Mammary microvascular endothelial cell (primary cell): ENCODE measurements around the gene ZNF641. TPM values are rescaled to one million over a fixed set of nuclear protein-coding genes. Genes with fewer than 3 reads are reported as not detected.

Experiments
- total RNA-seq: library from RNA; depleted of rRNA; stranded (reverse); fragments of >200 nt; gene quantifications from 2 replicates; pipeline ENCODE4 v1.2.3, GENCODE V29; 2015

ZNF641 gene
- 2.3 and 7.7 TPM in 2 replicates for total RNA-seq

DNA sequence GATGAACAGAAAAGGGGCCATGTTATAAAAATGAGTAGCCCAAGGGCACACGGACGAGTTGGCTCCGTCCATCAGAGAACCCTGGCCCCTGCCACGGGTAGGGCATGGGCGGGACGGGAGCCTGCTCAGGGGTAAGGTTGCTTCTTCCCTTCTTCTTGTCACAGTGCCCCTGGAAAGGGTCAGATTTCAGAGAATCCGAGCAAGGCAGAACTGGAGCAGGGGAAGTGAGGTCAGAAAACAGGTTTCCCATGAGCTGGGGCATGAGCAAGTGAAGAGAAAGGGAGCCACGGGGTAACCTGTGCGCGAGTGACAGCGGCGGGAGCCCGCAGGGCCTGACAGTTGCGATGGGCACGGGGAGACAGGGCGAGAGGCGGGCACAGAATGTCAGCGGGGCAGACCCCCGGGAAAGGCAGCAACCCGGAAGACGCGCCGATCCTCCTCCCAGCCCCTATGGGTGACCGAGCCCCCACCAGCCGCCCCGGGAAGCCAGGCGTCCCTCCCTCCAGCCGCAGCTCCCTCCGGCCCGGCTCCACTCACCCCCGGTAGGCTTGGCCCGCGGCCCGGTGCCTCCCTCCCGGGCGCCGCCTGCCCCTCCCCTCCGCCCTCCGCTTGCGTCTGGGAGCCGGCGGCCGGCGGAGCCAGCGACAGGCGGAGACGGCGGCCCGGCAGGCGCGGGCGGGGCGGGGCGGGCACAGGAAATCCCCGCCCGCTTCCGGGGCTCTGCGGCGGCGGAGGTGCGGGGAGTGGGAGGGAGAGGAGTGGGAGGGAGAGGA, at the start of gene ZNF641:
Gene ZNF641 (minus strand): TSS at position 671 of the 773 bp plus-strand sequence. CDS start 2,829 bp downstream, outside the sequence.

Other genes starting within 250 kb of the ZNF641 start
- 11.3 and 14.1 TPM in 2 replicates for gene SENP1, start 244.8 kb downstream of the ZNF641 start, total RNA-seq
- 37.7 and 42.2 TPM in 2 replicates for gene PFKM, start 231.6 kb downstream of the ZNF641 start, total RNA-seq
- 14.8 and 19.1 TPM in 2 replicates for gene ASB8, start 193.4 kb downstream of the ZNF641 start, total RNA-seq
- not detected in 2 replicates for gene CCDC184, start 167.3 kb downstream of the ZNF641 start, total RNA-seq
- not detected in 2 replicates for gene OR10AD1, start 147.6 kb downstream of the ZNF641 start, total RNA-seq
- not detected in 2 replicates for gene ANP32D, start 121.6 kb upstream of the ZNF641 start, total RNA-seq
- not detected in 2 replicates for gene C12orf54, start 131.6 kb upstream of the ZNF641 start, total RNA-seq
- gene OR8S1, start 174.7 kb upstream of the ZNF641 start, total RNA-seq, result not detected in 2 replicates
- gene LALBA, start 219.1 kb upstream of the ZNF641 start, total RNA-seq, result not detected in 2 replicates